GM18526 (cell line): ENCODE data around the gene C1orf74.

Experiments used
- POLR2A ChIP-seq: IDR thresholded peaks from 3 replicates; pipeline ENCODE4 v1.6.1; 2011; ENCODE audit not compliant: insufficient read length; ENCODE audit errors: extremely low read depth

Gene C1orf74

DNA sequence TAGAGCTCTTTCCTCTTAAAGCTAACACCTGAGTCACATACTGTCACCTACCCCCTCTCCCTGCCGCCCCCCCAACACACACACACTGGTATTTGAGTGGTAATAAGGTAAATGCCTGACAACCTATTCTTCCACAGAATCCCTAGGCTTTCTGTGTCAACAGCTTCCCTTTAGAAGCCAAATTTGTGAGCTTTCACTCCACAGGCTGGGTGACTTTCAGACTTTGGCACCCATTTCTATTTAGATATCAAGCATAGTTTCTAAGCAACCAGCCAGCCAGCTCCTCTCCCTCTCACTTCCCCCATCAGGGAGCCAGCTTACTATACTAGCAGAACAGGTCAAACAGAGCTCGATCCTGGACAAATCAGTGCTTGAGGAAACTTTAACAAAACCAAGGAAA, 3.2 kb upstream of the C1orf74 start:
- no peak for TF ChIP-seq POLR2A

DNA sequence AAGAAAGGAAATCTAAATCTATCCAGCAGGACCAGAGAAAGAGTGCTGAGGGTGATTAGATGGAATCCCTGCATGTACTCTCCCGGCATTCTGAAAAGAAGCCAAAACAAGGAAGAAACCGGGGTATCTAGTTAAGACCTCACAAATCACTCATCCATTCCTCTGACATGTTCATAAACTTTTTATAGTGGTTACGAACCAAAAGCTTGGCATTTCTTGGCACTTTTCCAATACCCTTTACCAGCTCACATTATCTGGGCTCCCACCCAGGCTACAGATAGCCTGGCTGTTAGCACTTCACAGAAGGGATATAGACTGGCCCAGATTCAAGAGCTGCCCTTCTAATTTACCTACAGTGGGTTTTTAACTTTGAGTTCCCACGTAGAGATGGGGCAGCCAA, 1.8 kb upstream of the C1orf74 start:
- TF ChIP-seq POLR2A: no peak

DNA sequence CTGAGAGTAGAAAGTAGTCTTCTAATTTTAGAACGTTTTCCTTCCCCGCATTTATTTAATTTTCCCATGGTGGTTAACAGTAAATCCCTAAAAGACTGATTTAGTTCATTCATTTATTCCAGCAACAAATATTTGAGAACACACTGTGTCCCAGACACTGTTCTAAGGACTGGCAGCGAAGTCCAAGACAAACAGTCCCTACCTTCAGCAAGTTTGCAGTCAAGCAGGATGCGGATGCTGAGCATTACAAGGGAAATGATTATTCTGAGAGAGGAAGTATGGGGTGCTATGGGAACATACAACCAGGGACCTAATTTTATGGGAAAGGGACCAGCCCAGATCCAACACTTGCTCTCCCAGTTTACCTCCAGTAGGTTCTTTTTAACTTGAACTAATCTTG, 1.2 kb upstream of the C1orf74 start:
- TF ChIP-seq POLR2A: no peak

DNA sequence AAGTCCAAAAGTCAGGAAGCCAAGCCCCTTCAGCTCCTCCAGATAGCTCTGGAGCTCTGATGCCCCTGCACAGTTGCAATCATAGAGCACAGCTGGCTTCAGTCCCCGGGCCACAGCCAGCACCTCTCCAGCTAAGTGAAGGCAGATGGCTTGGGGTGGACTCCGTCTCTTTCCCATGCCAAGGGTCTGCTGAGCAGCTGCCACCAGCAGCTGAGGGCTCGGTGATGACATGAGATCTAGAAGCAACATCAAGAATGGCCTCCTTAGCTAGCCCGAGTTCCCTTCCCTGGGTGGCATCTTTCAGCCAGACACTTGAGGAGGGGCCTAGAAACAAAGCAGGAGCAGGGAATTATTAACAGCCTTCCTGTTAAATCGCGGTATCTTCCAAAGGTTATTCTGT, 973 bp downstream of the C1orf74 start:
- TF ChIP-seq POLR2A: no peak

DNA sequence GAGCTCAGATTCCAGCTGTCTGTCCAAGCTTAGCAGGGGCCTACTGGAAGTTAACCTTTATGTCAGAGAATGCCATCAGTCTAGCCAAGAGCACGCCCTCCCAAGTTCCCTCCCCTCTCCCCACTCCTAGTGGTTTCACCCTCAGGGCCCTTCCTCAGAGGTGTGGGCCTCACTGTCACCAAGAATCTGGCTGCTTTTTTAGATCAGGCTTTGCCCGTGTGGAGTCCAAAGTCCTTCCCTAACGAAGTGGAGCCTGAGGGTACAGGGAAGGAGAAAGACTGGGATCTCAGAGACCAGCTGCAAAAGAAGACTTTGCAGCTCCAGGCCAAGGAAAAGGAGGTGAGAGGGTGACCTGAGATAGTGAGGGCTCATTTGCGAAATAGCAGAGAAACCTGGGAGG, 4.1 kb downstream of the C1orf74 start:
- no peak for TF ChIP-seq POLR2A

DNA sequence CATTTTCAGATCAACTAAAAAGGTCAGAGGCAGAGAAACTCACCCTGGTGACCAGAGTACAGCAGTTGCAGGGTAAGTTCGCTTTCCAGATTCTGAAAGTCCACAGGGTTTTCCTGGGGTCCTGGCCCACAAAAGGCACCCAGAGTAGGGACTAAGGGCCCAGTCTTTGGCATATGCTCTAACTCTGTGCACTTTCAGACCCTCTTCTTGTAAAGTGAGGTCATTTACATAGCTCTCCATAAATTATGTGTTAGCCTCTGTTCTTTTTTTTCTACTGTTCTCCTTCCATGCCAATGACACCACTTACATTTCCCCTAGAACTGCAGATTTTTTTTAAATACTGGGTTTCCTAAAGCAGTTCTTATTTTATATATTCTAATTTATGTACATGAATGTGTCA, 6.3 kb downstream of the C1orf74 start:
- no peak for TF ChIP-seq POLR2A

DNA sequence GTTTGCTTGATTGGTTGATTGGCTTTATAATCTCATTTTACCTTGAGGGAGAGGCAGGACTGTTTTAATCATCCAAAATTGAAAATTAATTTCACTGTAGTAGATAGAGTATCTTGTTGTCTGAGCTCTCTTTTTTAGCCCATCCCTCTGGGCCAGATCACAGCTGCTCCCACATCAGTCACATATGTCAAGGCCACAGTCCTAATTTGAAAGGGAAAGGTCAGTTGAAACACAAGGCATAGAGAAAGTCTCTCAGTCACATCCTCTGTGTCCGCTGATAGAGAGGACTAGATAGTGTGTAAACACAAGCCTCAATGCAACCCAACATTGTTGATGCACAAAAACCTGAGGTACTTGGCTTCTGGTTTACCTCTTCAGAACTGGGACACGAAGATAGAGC, 6.8 kb downstream of the C1orf74 start:
- TF ChIP-seq POLR2A: no peak

DNA sequence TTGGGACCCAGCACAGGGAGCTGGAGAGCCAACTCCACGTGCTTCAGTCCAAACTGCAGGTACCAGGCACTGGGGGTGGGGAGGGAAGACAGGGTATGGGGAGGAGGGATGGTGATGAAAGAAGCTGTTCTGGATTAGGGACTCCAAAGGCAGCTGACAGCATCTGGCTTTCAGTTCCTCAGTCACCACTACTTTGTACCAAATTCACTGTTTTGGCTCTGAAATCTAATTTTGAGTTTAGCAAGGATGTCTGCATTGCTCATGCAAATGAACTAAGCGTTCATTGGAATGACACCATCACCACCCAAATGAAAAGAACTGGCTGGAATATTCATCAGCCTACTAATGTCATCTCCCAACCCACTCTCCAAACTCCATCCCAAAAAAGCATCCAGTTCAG, 8.7 kb downstream of the C1orf74 start:
- no peak for TF ChIP-seq POLR2A

DNA sequence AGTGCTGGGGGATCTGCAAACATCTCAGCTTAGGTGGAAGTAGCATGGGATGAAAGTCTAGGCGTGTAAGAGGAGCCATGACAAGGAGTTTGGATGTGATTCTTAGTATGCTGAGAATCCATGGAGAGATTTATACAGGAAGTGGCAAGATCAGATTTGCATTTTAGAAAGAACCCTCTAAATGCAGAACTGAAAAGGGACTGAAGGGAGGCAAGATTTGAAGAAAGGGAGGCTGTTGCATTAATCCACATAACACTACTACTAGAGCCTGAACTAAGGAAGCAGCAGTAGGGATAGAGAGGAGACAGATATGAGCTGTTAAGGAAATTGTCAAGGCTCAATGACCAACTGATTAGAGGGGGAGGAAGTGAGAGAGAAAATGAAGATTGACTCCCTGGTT, 9.8 kb downstream of the C1orf74 start:
- TF ChIP-seq POLR2A: no peak

DNA sequence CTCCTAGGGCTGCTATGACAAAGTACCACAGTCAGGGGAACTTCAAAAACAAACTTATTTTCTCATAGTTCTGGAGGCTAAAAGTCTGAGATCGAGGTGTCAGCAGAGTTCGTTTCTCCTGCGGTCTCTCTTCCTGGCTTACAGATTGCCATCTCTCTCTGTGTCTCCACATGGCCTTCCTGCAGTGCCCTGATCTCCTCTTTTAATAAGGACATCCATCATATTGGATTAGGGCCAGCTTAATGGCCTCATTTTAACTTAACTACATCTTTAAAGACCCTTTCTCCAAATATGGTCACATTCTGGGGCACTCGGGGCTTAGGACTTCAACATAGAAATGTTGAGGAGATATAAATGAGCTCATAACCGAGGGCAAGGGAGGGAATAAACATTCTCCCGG, 12.2 kb downstream of the C1orf74 start:
- no peak for TF ChIP-seq POLR2A

DNA sequence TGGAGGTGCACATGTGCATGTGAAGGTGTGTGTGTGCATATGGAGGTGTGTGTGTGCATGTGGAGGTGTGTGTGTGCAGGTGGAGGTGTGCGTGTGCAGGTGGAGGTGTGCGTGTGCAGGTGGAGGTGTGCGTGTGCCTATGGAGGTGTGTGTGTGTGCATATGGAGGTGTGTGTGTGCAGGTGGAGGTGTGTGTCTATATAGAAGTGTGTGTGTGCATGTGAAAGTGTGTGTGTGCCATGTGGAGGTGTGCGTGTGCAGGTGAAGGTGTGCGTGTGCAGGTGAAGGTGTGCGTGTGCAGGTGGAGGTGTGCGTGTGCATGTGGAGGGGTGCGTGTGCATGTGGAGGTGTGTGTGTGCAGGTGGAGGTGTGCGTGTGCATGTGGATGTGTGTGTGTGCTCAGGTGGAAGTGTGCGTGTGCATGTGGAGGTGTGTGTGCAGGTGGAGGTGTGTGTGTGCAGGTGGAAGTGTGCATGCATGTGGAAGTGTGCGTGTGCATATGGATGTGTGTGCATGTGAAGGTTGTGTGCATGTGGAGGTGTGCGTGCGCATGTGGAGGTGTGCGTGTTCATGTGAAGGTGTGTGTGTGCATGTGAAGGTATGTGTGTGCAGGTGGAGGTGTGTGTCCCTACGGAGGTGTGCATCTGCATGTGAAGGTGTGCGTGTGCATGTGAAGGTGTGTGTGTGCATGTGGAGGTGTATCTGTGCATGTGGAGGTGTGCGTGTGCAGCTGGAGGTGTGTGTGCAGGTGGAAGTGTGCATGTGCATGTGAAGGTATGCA, 13.5 kb downstream of the C1orf74 start:
- TF ChIP-seq POLR2A: no peak

DNA sequence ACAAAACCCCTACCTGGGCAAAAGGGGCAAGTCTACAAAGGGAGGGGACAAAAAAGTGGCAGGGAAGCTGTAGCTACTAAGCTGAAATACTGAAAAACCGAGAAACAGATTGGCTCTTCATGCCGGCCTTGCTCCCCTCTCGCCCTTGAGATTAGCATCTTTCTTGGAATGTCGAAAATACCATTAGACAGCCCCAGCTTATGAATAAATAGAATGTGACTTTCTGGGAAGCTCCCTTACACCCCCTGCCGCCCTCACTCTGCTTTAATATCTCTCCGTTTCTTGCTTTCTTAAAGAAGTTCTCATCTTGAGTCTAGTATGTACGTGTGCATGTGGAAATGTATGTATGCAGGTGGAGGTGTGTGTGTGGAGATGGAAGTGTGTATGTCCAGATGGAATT, 14.4 kb downstream of the C1orf74 start:
- TF ChIP-seq POLR2A: no peak

DNA sequence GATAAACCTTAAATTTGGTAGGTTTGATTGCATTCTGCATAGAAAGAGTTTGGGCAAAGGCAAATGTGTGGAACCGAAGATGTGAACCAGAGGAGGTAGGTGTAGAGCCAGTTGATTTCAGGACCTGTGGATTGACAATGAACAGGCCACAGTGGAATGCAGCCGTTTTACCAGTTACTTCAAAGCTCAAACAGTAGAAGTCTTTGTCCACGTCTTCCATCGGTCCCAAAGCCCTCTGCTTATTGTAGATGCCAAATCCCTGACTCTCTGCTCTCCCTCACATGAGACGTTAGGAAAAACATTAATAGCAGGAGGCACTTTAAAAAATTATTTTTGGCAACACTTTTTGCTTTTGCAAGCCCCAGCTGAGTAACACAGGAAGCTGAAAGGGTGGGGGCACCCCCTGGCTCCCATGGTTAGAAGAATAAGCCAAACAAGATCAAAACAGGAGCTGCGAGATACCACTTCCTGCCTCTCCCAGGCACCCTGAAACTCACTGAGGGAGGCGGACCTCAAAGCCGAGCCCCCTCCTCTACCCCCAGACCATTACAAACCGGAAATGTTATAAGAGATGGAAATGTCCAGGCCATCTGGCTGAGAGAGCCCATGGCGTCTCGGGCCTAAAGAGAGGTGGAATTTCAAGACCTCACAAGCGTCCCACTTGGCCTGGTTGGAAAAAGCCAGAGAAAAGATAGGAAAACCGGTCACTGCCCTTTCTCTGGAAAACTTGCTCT, 15.0 kb downstream of the C1orf74 start:
- TF ChIP-seq POLR2A: no peak

DNA sequence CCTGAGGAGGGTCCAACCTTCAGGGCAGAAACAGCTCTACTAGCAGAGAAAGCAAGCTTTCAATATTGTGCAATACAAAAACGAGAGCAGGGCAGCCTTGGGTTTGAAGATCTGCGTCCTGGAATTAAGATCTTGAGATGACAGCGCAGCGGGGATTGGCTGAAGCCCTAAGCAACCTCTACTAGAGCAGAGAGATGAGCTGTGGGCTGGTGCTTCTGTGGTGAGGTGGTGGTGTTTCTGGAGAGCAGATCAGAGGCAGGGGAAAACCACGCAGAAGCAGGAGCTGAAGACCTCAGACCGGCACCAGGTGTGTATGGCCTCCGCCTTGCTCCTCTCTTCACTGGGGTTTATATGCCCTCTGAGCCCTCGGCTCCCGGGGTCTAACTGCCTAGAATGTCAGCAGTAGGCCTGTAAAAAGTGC, 16.0 kb downstream of the C1orf74 start:
- peak; percentile 78 for TF ChIP-seq POLR2A

DNA sequence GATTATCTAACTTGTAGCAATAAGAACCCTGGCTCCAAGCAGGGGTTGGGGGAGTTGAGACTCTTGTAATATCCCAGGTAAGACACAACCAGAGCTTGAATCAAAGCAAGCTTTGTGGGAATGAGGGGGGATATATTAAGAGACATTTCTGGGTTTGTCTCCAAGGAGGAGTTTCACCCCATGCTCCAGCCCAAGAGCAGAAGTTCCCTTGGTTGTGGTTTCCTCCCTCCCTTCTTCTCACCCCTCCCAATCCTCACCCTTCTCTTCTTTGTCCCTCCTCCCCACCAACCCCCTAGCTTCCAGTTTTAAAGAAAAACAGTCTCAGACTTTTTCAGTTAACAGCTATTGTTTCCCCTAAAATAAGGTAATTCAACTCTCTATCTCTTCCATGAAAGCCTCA, 16.7 kb downstream of the C1orf74 start:
- TF ChIP-seq POLR2A: no peak

DNA sequence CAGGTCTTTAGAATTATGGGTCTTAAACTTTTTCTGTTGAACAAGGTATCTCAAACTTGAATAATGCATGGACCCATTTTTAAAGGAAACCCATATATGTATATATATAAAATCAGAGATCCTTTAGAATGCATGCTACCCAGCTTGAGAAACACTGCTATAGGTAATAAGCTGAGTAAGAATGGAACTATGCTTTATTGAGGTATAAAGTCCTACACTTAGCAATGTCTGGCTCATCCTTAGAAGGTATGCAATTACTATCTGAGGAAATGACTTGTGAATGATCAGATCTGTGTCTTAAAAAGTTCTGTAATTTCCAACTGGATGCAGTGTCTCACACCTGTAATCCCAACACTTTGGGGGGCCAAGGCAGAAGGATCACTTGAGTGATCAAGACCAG, 17.3 kb downstream of the C1orf74 start:
- TF ChIP-seq POLR2A: no peak

DNA sequence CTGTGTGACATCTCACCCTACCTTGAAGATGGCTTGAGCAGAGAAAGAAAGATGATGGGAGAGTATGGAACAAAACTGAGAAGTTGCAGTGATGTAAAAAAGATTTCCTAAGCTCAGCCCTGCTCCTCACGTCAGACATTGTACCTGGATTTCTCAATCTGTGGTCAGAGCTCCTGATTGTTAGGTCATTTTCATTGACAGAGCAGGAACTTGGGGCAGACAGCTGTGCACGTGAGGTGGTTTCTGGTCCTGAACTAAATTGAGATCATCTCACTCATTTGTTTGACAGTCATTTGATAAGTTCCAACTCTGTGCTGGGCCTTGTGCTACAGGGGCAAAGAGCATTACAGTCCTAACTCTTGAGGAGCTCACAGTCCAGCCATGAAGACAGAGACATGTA, 18.3 kb downstream of the C1orf74 start:
- TF ChIP-seq POLR2A: no peak
